NT2/D1 (cell line): ENCODE measurements around the gene CST11.

Source experiments
- YY1 ChIP-seq: IDR thresholded peaks from 2 replicates; pipeline ENCODE4 v1.6.1; 2011; ENCODE audit not compliant: insufficient read length, insufficient read depth
- ZNF274 ChIP-seq: IDR thresholded peaks from 2 replicates; pipeline ENCODE4 v1.6.1; 2011; ENCODE audit warnings: mild to moderate bottlenecking, low read depth, low read length

DNA sequence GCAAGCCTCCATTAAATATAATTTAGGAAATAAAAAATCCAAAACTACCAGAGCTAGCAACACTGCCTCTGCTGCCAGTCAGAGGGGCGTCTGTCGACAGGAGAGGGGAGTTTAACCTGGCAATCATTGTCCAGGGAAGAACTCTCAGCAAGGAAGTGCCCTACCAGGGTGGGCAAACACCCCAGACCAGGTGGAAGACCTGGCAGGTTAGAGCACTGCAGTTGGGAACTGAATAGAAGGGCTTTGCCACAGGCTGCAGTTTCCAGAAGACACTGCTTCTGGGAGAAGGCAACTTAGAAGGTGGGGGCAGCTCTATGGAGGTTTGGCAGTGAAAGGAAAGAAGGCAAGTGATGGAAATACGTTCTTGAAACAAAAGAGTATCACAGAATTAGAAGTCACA is 42.9 kb downstream of the CST11 start:
- TF ChIP-seq ZNF274 = no peak
- TF ChIP-seq YY1 = no peak
